HG03354 (cell line): Measurements from ENCODE around the gene ALG12.

Experiments used
- ATAC-seq: cut with Tn5 transposase; IDR thresholded peaks from one replicate; pipeline ENCODE4 v1.9.1; 2021; ENCODE audit warnings: mild to moderate bottlenecking; ENCODE audit not compliant: unreplicated experiment, poor library complexity, severe bottlenecking

The ALG12 gene

GRCh38 chr22:49958931-49959781 is 40.9 kb upstream of the ALG12 start:
- ATAC-seq: no peak

GRCh38 chr22:49958366-49958921 is 40.2 kb upstream of the ALG12 start:
- no peak for ATAC-seq

- ATAC-seq: no peak
These were observed 39.7 kb upstream of the ALG12 start for GRCh38 chr22:49957826-49958365.

- no peak for ATAC-seq
These were observed 38.9 kb upstream of the ALG12 start for GRCh38 chr22:49956914-49957825.

- ATAC-seq: no peak
These were observed 38.2 kb upstream of the ALG12 start for GRCh38 chr22:49956418-49956770.

- ATAC-seq: no peak
These were observed 37.6 kb upstream of the ALG12 start for GRCh38 chr22:49955581-49956417.

- no peak for ATAC-seq
These were observed 36.8 kb upstream of the ALG12 start for GRCh38 chr22:49954991-49955580.

- no peak for ATAC-seq
These were observed 36.1 kb upstream of the ALG12 start for GRCh38 chr22:49954354-49954753.

- ATAC-seq: no peak
These were observed 35.6 kb upstream of the ALG12 start for GRCh38 chr22:49953680-49954344.

GRCh38 chr22:49953027-49953679 is 34.9 kb upstream of the ALG12 start:
- ATAC-seq: no peak

- no peak for ATAC-seq
These were observed 34.0 kb upstream of the ALG12 start for GRCh38 chr22:49951986-49952896.

- ATAC-seq: no peak
These were observed 33.4 kb upstream of the ALG12 start for GRCh38 chr22:49951678-49951985.

- ATAC-seq: no peak
These were observed 32.9 kb upstream of the ALG12 start for GRCh38 chr22:49951000-49951677.

GRCh38 chr22:49950396-49950994 is 32.3 kb upstream of the ALG12 start:
- ATAC-seq: no peak

GRCh38 chr22:49949914-49950292 is 31.7 kb upstream of the ALG12 start:
- no peak for ATAC-seq
